Peyer's patch (tissue), 4 donors: ENCODE results near the gene PAGR1. TPM values are rescaled to one million over a fixed set of nuclear protein-coding genes. Genes with fewer than 3 reads are reported as not detected.

Experiments
- DNase-seq, 3 donors: peaks; one replicate each; pipeline ENCODE4 v3.0.0-alpha.2; 2017 to 2019
- H3K27ac ChIP-seq, 4 donors: fragments of 200-600 bp; sonication (generic); one replicate each; pipeline ENCODE4 v1.5.1; 2016 to 2019
- H3K27me3 ChIP-seq, 2 donors: fragments of 200-600 bp; sonication (generic); one replicate each; pipeline ENCODE4 v1.5.1; 2019
- H3K36me3 ChIP-seq, 3 donors: fragments of 200-600 bp; sonication (generic); one replicate each; pipeline ENCODE4 v1.5.1; 2016 to 2019
- H3K4me1 ChIP-seq, 4 donors: fragments of 200-600 bp; sonication (generic); one replicate each; pipeline ENCODE4 v1.5.1; 2016 to 2019
- H3K4me3 ChIP-seq, 4 donors: fragments of 200-600 bp; sonication (generic); 1 replicate in 3 of 4; 2 replicates in 1 of 4; pipeline ENCODE4 v1.5.1; 2016 to 2019; ENCODE audit warnings: mild to moderate bottlenecking in 1 of 4
- H3K9me3 ChIP-seq, 4 donors: fragments of 200-600 bp; sonication (generic); one replicate each; pipeline ENCODE4 v1.5.1; 2016 to 2019; ENCODE audit warnings: mild to moderate bottlenecking in 1 of 4
- CTCF ChIP-seq, 6 experiments: fragments of 450-650 bp in 4 of 6; fragments of 200-600 bp in 2 of 6; sonication (generic) in 1 of 6; IDR thresholded peaks; one replicate each; pipeline ENCODE4 v1.5.1; 2017 to 2019; ENCODE audit warnings: antibody characterized with exemption in 6 of 6, mild to moderate bottlenecking in 3 of 6, moderate library complexity in 1 of 6
- POLR2A ChIP-seq, 2 donors: fragments of 450-650 bp; IDR thresholded peaks; one replicate each; pipeline ENCODE4 v1.5.1; 2017; ENCODE audit warnings: antibody characterized with exemption in 2 of 2, mild to moderate bottlenecking in 2 of 2, moderate library complexity in 2 of 2
- total RNA-seq, 4 donors: library from RNA; depleted of rRNA; stranded (reverse); fragments of >200 nt; gene quantifications; one replicate each; pipeline ENCODE4 v1.1.0, GENCODE V29; 2016

PAGR1 gene
- total RNA-seq, 4 donors from 2014 or later, result 39.5 to 50.3 (median 48.3) TPM

GRCh38 chr16:29844575-29845331 is 28.8 kb downstream of the PAGR1 start:
- H3K27ac ChIP-seq, result no peak overlapping the region
- H3K36me3 ChIP-seq, result peaks cover 0 to 86% (median 3%) of the 10 kb centered on the region in 3 donors
- H3K4me1 ChIP-seq, result no peaks in the 10 kb centered on the region
- no peaks in the 10 kb centered on the region for H3K9me3 ChIP-seq
- DNase-seq, result no peak
- no peak for TF ChIP-seq CTCF (IDR thresholded peaks at IDR 0.05)
- no peak for TF ChIP-seq POLR2A (IDR thresholded peaks at IDR 0.05)
- no peak overlapping the region for H3K4me3 ChIP-seq
- no peaks in the 10 kb centered on the region for H3K27me3 ChIP-seq

- DNase-seq, result no peak
- no peak overlapping the region for H3K27ac ChIP-seq
- TF ChIP-seq CTCF (IDR thresholded peaks at IDR 0.05), result no peak
- TF ChIP-seq POLR2A (IDR thresholded peaks at IDR 0.05), result no peak
- H3K9me3 ChIP-seq, result no peaks in the 10 kb centered on the region
- H3K36me3 ChIP-seq, result peaks cover 0 to 77% (median 3%) of the 10 kb centered on the region in 3 donors
- H3K27me3 ChIP-seq, result no peaks in the 10 kb centered on the region
- H3K4me3 ChIP-seq, result no peak overlapping the region
- H3K4me1 ChIP-seq, result no peaks in the 10 kb centered on the region
Observed at GRCh38 chr16:29845656-29846055, 29.7 kb downstream of the PAGR1 start.

- Histone ChIP-seq H3K27me3 (no peaks in the 10 kb centered on the region), H3K9me3 (no peaks in the 10 kb centered on the region), H3K27ac (peak overlapping the region in 1 of 4 donors; percentile 17), H3K4me1 (no peaks in the 10 kb centered on the region), H3K4me3 (no peak overlapping the region), H3K36me3 (peaks cover 0 to 48% (median 3%) of the 10 kb centered on the region in 3 donors)
- no peak for TF ChIP-seq POLR2A (IDR thresholded peaks at IDR 0.05)
- TF ChIP-seq CTCF (IDR thresholded peaks at IDR 0.05), result peak; percentile 72 to 93 (median 90)
- peak; percentile 64 to 89 (median 87) for DNase-seq
Observed at GRCh38 chr16:29848420-29849297, 32.7 kb downstream of the PAGR1 start.

GRCh38 chr16:29849505-29849904 is 33.6 kb downstream of the PAGR1 start:
- Histone ChIP-seq H3K36me3 (peaks cover 0 to 39% (median 3%) of the 10 kb centered on the region in 3 donors), H3K4me1 (no peaks in the 10 kb centered on the region), H3K27me3 (no peaks in the 10 kb centered on the region), H3K9me3 (no peaks in the 10 kb centered on the region), H3K27ac (no peak overlapping the region), H3K4me3 (no peak overlapping the region)
- TF ChIP-seq CTCF (IDR thresholded peaks at IDR 0.05), result no peak
- DNase-seq, result no peak

- DNase-seq, result no peak
- H3K27me3 ChIP-seq, result no peaks in the 10 kb centered on the region
- peaks cover 0 to 24% (median 0%) of the 10 kb centered on the region in 3 donors for H3K36me3 ChIP-seq
- no peaks in the 10 kb centered on the region for H3K9me3 ChIP-seq
- no peak overlapping the region for H3K4me3 ChIP-seq
- H3K27ac ChIP-seq, result no peak overlapping the region
- no peaks in the 10 kb centered on the region for H3K4me1 ChIP-seq
- TF ChIP-seq POLR2A (IDR thresholded peaks at IDR 0.05) (no peak), CTCF (IDR thresholded peaks at IDR 0.05) (no peak)
Observed at GRCh38 chr16:29850998-29851397, 35.0 kb downstream of the PAGR1 start.
